ENCODE data around the gene MGAT4B. TPM values are rescaled to one million over a fixed set of nuclear protein-coding genes. Genes with fewer than 3 reads are reported as not detected.
A peak's percentile ranks its signal among the peaks of the same experiment; 100 is the strongest.

Gene MGAT4B
- total RNA-seq, 2 donors from 2014 or later = 137 to 168 TPM

GRCh38 chr5:179821298-179822058, 14.8 kb upstream of the MGAT4B start:
- peaks cover 3% of the 10 kb centered on the region for H3K36me3 Mint-ChIP-seq (ENCODE audit: low read depth)

GRCh38 chr5:179820483-179821297, 14.0 kb upstream of the MGAT4B start, which contains the start of gene SQSTM1:
Gene SQSTM1, plus strand, starts transcription at chr5:179820905. Its CDS starts 32 bp downstream, at chr5:179820937.
- H3K36me3 Mint-ChIP-seq (ENCODE audit: low read depth) = peaks cover 3% of the 10 kb centered on the region
- ATAC-seq = peak; percentile 59

More at GRCh38 chr5:179821298-179822058, 14.8 kb upstream of the MGAT4B start:
- Mint-ChIP-seq H3K27ac (peak overlapping the region; percentile 97), H3K27me3 (no peaks in the 10 kb centered on the region), H3K4me1 (peaks cover 42% of the 10 kb centered on the region), H3K4me3 (peak overlapping the region; percentile 95)
- ATAC-seq (peak; percentile 58), DNase-seq (peak; percentile 71 to 81 (median 77))
- H3K9me3 ChIP-seq (ENCODE audit: control insufficient read depth, low read length, poor library complexity, severe bottlenecking) = no peaks in the 10 kb centered on the region

GRCh38 chr5:179820127-179820482, 13.4 kb upstream of the MGAT4B start:
- Mint-ChIP-seq H3K4me3 (peak overlapping the region; percentile 82), H3K36me3 (ENCODE audit: low read depth) (peaks cover 3% of the 10 kb centered on the region), H3K4me1 (peaks cover 42% of the 10 kb centered on the region), H3K27ac (peak overlapping the region; percentile 96), H3K27me3 (no peaks in the 10 kb centered on the region)
- DNase-seq = no peak
- ATAC-seq = no peak
- H3K9me3 ChIP-seq (ENCODE audit: control insufficient read depth, low read length, poor library complexity, severe bottlenecking) = no peaks in the 10 kb centered on the region

More at GRCh38 chr5:179820483-179821297, 14.0 kb upstream of the MGAT4B start, which contains the start of gene SQSTM1:
- H3K4me1 Mint-ChIP-seq = peaks cover 42% of the 10 kb centered on the region
- DNase-seq = peak; percentile 78 to 84 (median 79)
- no peaks in the 10 kb centered on the region for H3K9me3 ChIP-seq (ENCODE audit: control insufficient read depth, low read length, poor library complexity, severe bottlenecking)
- H3K4me3 Mint-ChIP-seq = peak within 1 kb of the TSS; percentile 95
- H3K27me3 Mint-ChIP-seq = no peaks in the 10 kb centered on the region
- H3K27ac Mint-ChIP-seq = peak within 1 kb of the TSS; percentile 97

- DNase-seq (peak in 2 of 3 donors; percentile 30 to 43), ATAC-seq (peak; percentile 5)
- Mint-ChIP-seq H3K27ac (peak overlapping the region; percentile 96), H3K4me1 (peaks cover 39% of the 10 kb centered on the region), H3K4me3 (peak overlapping the region; percentile 82), H3K27me3 (no peaks in the 10 kb centered on the region), H3K36me3 (ENCODE audit: low read depth) (peaks cover under 1% of the 10 kb centered on the region)
- no peaks in the 10 kb centered on the region for H3K9me3 ChIP-seq (ENCODE audit: control insufficient read depth, low read length, poor library complexity, severe bottlenecking)
These were observed 12.8 kb upstream of the MGAT4B start for GRCh38 chr5:179819296-179820126.

GRCh38 chr5:179818746-179819295, 12.2 kb upstream of the MGAT4B start:
- Mint-ChIP-seq H3K27ac (peak overlapping the region; percentile 96), H3K4me3 (peak overlapping the region; percentile 84), H3K4me1 (peaks cover 38% of the 10 kb centered on the region), H3K36me3 (ENCODE audit: low read depth) (no peaks in the 10 kb centered on the region), H3K27me3 (no peaks in the 10 kb centered on the region)
- ATAC-seq = peak; percentile 78
- H3K9me3 ChIP-seq (ENCODE audit: control insufficient read depth, low read length, poor library complexity, severe bottlenecking) = no peaks in the 10 kb centered on the region
- peak; percentile 85 to 94 (median 90) for DNase-seq

GRCh38 chr5:179817890-179818745, 11.5 kb upstream of the MGAT4B start:
- H3K36me3 Mint-ChIP-seq (ENCODE audit: low read depth) = no peaks in the 10 kb centered on the region
- DNase-seq = no peak
- no peaks in the 10 kb centered on the region for H3K9me3 ChIP-seq (ENCODE audit: control insufficient read depth, low read length, poor library complexity, severe bottlenecking)
- peak overlapping the region; percentile 96 for H3K27ac Mint-ChIP-seq
- H3K4me3 Mint-ChIP-seq = peak overlapping the region; percentile 84
- H3K27me3 Mint-ChIP-seq = no peaks in the 10 kb centered on the region
- H3K4me1 Mint-ChIP-seq = peaks cover 36% of the 10 kb centered on the region
- ATAC-seq = no peak

- Mint-ChIP-seq H3K4me3 (peak overlapping the region; percentile 49), H3K4me1 (peaks cover 31% of the 10 kb centered on the region), H3K36me3 (ENCODE audit: low read depth) (no peaks in the 10 kb centered on the region), H3K27me3 (no peaks in the 10 kb centered on the region), H3K27ac (peak overlapping the region; percentile 96)
- DNase-seq = no peak
- no peak for ATAC-seq
- no peaks in the 10 kb centered on the region for H3K9me3 ChIP-seq (ENCODE audit: control insufficient read depth, low read length, poor library complexity, severe bottlenecking)
These were observed 10.8 kb upstream of the MGAT4B start for GRCh38 chr5:179817470-179817840.

GRCh38 chr5:179816796-179817469, 10.3 kb upstream of the MGAT4B start:
- Mint-ChIP-seq H3K27ac (peak overlapping the region; percentile 96), H3K36me3 (ENCODE audit: low read depth) (no peaks in the 10 kb centered on the region), H3K4me1 (peaks cover 26% of the 10 kb centered on the region), H3K4me3 (peak overlapping the region; percentile 49), H3K27me3 (no peaks in the 10 kb centered on the region)
- no peaks in the 10 kb centered on the region for H3K9me3 ChIP-seq (ENCODE audit: control insufficient read depth, low read length, poor library complexity, severe bottlenecking)
- DNase-seq = no peak
- no peak for ATAC-seq

GRCh38 chr5:179816401-179816795, 9.7 kb upstream of the MGAT4B start:
- DNase-seq (no peak), ATAC-seq (no peak)
- Mint-ChIP-seq H3K4me1 (peaks cover 21% of the 10 kb centered on the region), H3K27ac (no peak overlapping the region), H3K4me3 (peak overlapping the region; percentile 25), H3K27me3 (no peaks in the 10 kb centered on the region), H3K36me3 (ENCODE audit: low read depth) (no peaks in the 10 kb centered on the region)
- H3K9me3 ChIP-seq (ENCODE audit: control insufficient read depth, low read length, poor library complexity, severe bottlenecking) = no peaks in the 10 kb centered on the region

- no peaks in the 10 kb centered on the region for H3K36me3 Mint-ChIP-seq (ENCODE audit: low read depth)
- ATAC-seq (no peak), DNase-seq (no peak)
- H3K27ac Mint-ChIP-seq = peak overlapping the region; percentile 79
- no peaks in the 10 kb centered on the region for H3K9me3 ChIP-seq (ENCODE audit: control insufficient read depth, low read length, poor library complexity, severe bottlenecking)
- H3K4me3 Mint-ChIP-seq = peak overlapping the region; percentile 37
- H3K4me1 Mint-ChIP-seq = peaks cover 20% of the 10 kb centered on the region
- H3K27me3 Mint-ChIP-seq = no peaks in the 10 kb centered on the region
These were observed 9.0 kb upstream of the MGAT4B start for GRCh38 chr5:179815491-179816249.

- no peaks in the 10 kb centered on the region for H3K9me3 ChIP-seq (ENCODE audit: control insufficient read depth, low read length, poor library complexity, severe bottlenecking)
- DNase-seq (no peak), ATAC-seq (no peak)
- H3K4me3 Mint-ChIP-seq = no peak overlapping the region
- H3K27me3 Mint-ChIP-seq = no peaks in the 10 kb centered on the region
- peaks cover 10% of the 10 kb centered on the region for H3K4me1 Mint-ChIP-seq
- no peak overlapping the region for H3K27ac Mint-ChIP-seq
- no peaks in the 10 kb centered on the region for H3K36me3 Mint-ChIP-seq (ENCODE audit: low read depth)
These were observed 7.4 kb upstream of the MGAT4B start for GRCh38 chr5:179814090-179814489.
